Mucosa of stomach (tissue), 1 donor: ENCODE data around the gene C1QTNF6.

ENCODE experiments used
- H3K27me3 ChIP-seq: one replicate; pipeline ENCODE4 v1.7.0; 2013; ENCODE audit warnings: mild to moderate bottlenecking, low read length; ENCODE audit not compliant: control insufficient read depth, insufficient read depth
- H3K36me3 ChIP-seq: one replicate; pipeline ENCODE4 v1.7.0; 2013; ENCODE audit warnings: low read length; ENCODE audit not compliant: control insufficient read depth, insufficient read depth
- H3K4me1 ChIP-seq: one replicate; pipeline ENCODE4 v1.7.0; 2013; ENCODE audit warnings: mild to moderate bottlenecking, low read length; ENCODE audit not compliant: control insufficient read depth, insufficient read depth
- H3K4me3 ChIP-seq: one replicate; pipeline ENCODE4 v1.7.0; 2013; ENCODE audit warnings: low read length
- H3K9ac ChIP-seq: one replicate; pipeline ENCODE4 v1.7.0; 2013; ENCODE audit warnings: mild to moderate bottlenecking, low read length, moderate library complexity
- H3K9me3 ChIP-seq: one replicate; pipeline ENCODE4 v1.7.0; 2013; ENCODE audit warnings: mild to moderate bottlenecking, low read length, moderate library complexity; ENCODE audit not compliant: control insufficient read depth
- donor health status: Pancreatic carcinoma.

The C1QTNF6 gene

GRCh38 chr22:37154925-37155712 is 32.9 kb downstream of the C1QTNF6 start:
- Histone ChIP-seq H3K9ac (no peak overlapping the region), H3K36me3 (no peaks in the 10 kb centered on the region), H3K9me3 (no peaks in the 10 kb centered on the region), H3K4me3 (no peak overlapping the region), H3K4me1 (no peaks in the 10 kb centered on the region), H3K27me3 (peaks cover 3% of the 10 kb centered on the region)

GRCh38 chr22:37153901-37154300 is 34.1 kb downstream of the C1QTNF6 start:
- H3K9me3 ChIP-seq, result no peaks in the 10 kb centered on the region
- no peaks in the 10 kb centered on the region for H3K36me3 ChIP-seq
- H3K4me1 ChIP-seq, result no peaks in the 10 kb centered on the region
- peaks cover 3% of the 10 kb centered on the region for H3K27me3 ChIP-seq
- no peak overlapping the region for H3K9ac ChIP-seq
- H3K4me3 ChIP-seq, result no peak overlapping the region

DNA sequence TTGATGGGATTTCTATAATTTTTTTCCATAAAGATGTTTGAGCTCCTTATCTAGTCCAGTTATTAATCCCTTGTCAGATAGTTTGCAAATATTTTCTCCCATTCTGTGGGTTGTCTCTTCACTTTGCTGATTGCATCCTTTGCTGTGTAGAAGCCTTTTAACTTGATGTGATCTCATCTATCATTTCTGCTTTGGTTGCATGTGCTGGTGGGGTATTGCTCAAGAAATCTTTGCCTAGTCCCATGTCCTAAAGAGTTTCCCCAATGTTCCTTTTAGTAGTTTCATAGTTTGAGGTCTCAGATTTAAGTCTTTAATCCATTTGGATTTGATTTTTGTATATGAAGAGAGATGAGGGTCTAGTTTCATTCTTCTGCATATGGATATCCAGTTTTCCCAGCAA is 36.6 kb downstream of the C1QTNF6 start:
- H3K4me1 ChIP-seq, result no peaks in the 10 kb centered on the region

DNA sequence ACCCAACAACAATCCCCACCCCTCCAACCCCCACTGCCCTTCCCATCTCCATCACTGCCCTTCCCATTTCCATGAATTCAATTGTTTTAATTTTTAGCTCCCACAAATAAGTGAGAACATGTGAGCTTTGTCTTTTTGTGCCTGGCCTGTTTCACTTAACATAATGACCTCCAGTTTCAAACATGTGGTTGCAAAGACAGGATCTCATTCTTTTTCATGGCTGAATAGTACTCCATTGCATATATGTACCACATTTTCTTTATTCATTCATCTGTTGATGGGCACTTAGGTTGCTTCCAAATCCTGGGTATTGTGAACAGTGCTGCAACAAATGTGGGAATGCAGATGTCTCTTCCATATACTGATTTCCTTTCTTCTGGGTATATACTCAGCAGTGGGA is 37.3 kb downstream of the C1QTNF6 start:
- H3K4me3 ChIP-seq, result no peak overlapping the region
- no peaks in the 10 kb centered on the region for H3K9me3 ChIP-seq
- H3K27me3 ChIP-seq, result peaks cover 7% of the 10 kb centered on the region

More for the DNA sequence above, 36.6 kb downstream of the C1QTNF6 start:
- H3K4me3 ChIP-seq, result no peak overlapping the region
- H3K36me3 ChIP-seq, result no peaks in the 10 kb centered on the region
- H3K9me3 ChIP-seq, result no peaks in the 10 kb centered on the region
- H3K27me3 ChIP-seq, result peaks cover 4% of the 10 kb centered on the region
- no peak overlapping the region for H3K9ac ChIP-seq

GRCh38 chr22:37148742-37149665 is 39.0 kb downstream of the C1QTNF6 start:
- Histone ChIP-seq H3K9ac (no peak overlapping the region), H3K4me3 (no peak overlapping the region), H3K9me3 (no peaks in the 10 kb centered on the region), H3K36me3 (no peaks in the 10 kb centered on the region), H3K4me1 (no peaks in the 10 kb centered on the region), H3K27me3 (peaks cover 15% of the 10 kb centered on the region)

More for the DNA sequence above, 37.3 kb downstream of the C1QTNF6 start:
- Histone ChIP-seq H3K36me3 (no peaks in the 10 kb centered on the region), H3K4me1 (no peaks in the 10 kb centered on the region), H3K9ac (no peak overlapping the region)

DNA sequence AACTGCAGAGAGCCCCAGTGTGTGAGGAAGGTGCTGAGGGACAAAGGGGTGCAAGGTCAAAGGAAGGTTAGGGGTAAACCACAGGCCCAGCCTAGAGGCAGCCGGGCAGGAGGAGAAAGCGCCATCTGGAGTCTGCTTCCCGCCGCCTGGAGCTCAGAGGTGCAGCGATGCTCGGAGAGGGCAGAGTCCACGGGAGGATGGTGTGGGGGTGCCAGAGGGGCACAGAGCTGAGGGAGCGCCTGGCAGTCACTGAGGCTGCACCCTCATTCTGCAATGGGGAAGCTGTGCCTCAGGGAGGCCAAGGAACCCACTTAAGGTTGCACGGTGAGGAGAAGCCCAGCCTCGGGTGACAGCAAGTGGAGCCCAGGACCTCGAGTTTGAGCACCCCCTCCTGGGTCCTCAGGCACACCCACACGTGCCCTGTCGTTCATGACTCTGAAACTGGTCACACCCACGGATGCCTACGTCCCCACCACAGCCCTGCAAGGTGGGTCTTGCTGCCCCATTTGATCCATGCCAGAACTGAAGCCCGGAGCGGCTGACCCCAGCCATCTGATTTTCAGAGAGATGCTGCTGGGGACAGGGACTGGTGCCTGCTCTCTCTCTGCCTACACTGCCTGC is 39.9 kb downstream of the C1QTNF6 start:
- no peaks in the 10 kb centered on the region for H3K4me1 ChIP-seq
- H3K4me3 ChIP-seq, result no peak overlapping the region
- H3K9me3 ChIP-seq, result no peaks in the 10 kb centered on the region
- no peaks in the 10 kb centered on the region for H3K36me3 ChIP-seq
- peaks cover 15% of the 10 kb centered on the region for H3K27me3 ChIP-seq
- no peak overlapping the region for H3K9ac ChIP-seq

GRCh38 chr22:37147186-37147990 is 40.7 kb downstream of the C1QTNF6 start:
- no peak overlapping the region for H3K9ac ChIP-seq
- peaks cover 15% of the 10 kb centered on the region for H3K27me3 ChIP-seq
- H3K9me3 ChIP-seq, result no peaks in the 10 kb centered on the region
- H3K4me3 ChIP-seq, result no peak overlapping the region
- H3K4me1 ChIP-seq, result no peaks in the 10 kb centered on the region
- H3K36me3 ChIP-seq, result no peaks in the 10 kb centered on the region

GRCh38 chr22:37146507-37147180 is 41.4 kb downstream of the C1QTNF6 start:
- Histone ChIP-seq H3K9ac (no peak overlapping the region), H3K4me3 (no peak overlapping the region), H3K27me3 (peaks cover 15% of the 10 kb centered on the region), H3K9me3 (no peaks in the 10 kb centered on the region), H3K36me3 (no peaks in the 10 kb centered on the region), H3K4me1 (no peaks in the 10 kb centered on the region)

DNA sequence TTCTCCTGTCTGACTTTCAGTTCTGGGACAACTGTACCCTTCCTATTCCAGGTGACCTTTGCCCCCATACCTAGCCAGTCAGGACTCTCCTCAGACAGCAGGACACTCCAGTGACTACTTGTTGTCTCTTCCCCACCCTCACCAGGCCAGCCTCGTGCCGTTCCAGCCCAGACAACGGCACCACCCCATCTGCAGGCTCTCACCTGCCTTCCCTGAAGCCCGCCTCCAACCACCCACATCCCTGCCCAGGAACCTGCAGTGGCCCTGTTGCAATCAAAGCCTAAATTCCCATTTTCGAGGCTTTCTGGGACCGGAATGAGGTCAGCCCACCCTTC is 42.0 kb downstream of the C1QTNF6 start:
- Histone ChIP-seq H3K4me1 (no peaks in the 10 kb centered on the region), H3K27me3 (peaks cover 15% of the 10 kb centered on the region), H3K9ac (no peak overlapping the region), H3K36me3 (no peaks in the 10 kb centered on the region), H3K9me3 (no peaks in the 10 kb centered on the region), H3K4me3 (no peak overlapping the region)

GRCh38 chr22:37145180-37146050 is 42.6 kb downstream of the C1QTNF6 start:
- no peaks in the 10 kb centered on the region for H3K9me3 ChIP-seq
- H3K27me3 ChIP-seq, result peaks cover 15% of the 10 kb centered on the region
- H3K4me3 ChIP-seq, result no peak overlapping the region
- H3K9ac ChIP-seq, result no peak overlapping the region
- no peaks in the 10 kb centered on the region for H3K4me1 ChIP-seq
- no peaks in the 10 kb centered on the region for H3K36me3 ChIP-seq
